H1 (cell line): Measurements from ENCODE around the gene PHRF1. TPM values are rescaled to one million over a fixed set of nuclear protein-coding genes. Genes with fewer than 3 reads are reported as not detected.

ENCODE experiments used
- BACH1 ChIP-seq: IDR thresholded peaks from 2 replicates; pipeline ENCODE4 v1.6.1; 2012; ENCODE audit warnings: low read length, improper control_type of control experiment
- BRCA1 ChIP-seq: IDR thresholded peaks from 2 replicates; pipeline ENCODE4 v1.6.1; 2012; ENCODE audit warnings: low read depth, low read length, improper control_type of control experiment
- CBX5 ChIP-seq: fragments of 300-800, 300-1000 bp; sonication (generic); IDR thresholded peaks from 2 replicates; pipeline ENCODE4 v1.7.1; 2016; ENCODE audit warnings: antibody characterized with exemption, low read length, low read depth
- CBX8 ChIP-seq: fragments of 300-800, 300-1000 bp; sonication (generic); IDR thresholded peaks from 2 replicates; pipeline ENCODE4 v1.7.1; 2016; ENCODE audit warnings: low read depth, low read length, borderline replicate concordance
- CREB1 ChIP-seq: IDR thresholded peaks from 2 replicates; pipeline ENCODE4 v1.6.1; 2012; ENCODE audit warnings: inconsistent platforms
- CTBP2 ChIP-seq: IDR thresholded peaks from 2 replicates; pipeline ENCODE4 v1.7.0; 2011; ENCODE audit warnings: borderline replicate concordance, mild to moderate bottlenecking, moderate library complexity, mixed read lengths, low read length; ENCODE audit not compliant: insufficient read depth, insufficient read length
- FOSL1 ChIP-seq: IDR thresholded peaks from 2 replicates; pipeline ENCODE4 v1.6.1; 2011; ENCODE audit warnings: mild to moderate bottlenecking, low read depth, low read length, moderate library complexity; ENCODE audit not compliant: insufficient read depth
- GTF2F1 ChIP-seq: IDR thresholded peaks from 2 replicates; pipeline ENCODE4 v1.6.1; 2012; ENCODE audit warnings: low read depth, low read length, improper control_type of control experiment, borderline replicate concordance
- HDAC2 ChIP-seq, 2 experiments: fragments of 300-600 bp in 1 of 2; sonication (generic) in 1 of 2; IDR thresholded peaks; 2 replicates each; pipeline ENCODE4 v1.6.1; 2011 to 2012; ENCODE audit warnings: low read depth in 2 of 2, low read length in 2 of 2, mild to moderate bottlenecking in 2 of 2, moderate library complexity in 2 of 2, borderline replicate concordance in 1 of 2, inconsistent platforms in 1 of 2
- HDAC6 ChIP-seq: IDR thresholded peaks from one replicate; pipeline ENCODE4 v1.7.1; 2012; ENCODE audit warnings: low read depth, mild to moderate bottlenecking, inconsistent platforms, low read length, moderate library complexity
- KDM1A ChIP-seq: fragments of 200-600, 300-600 bp; sonication (generic); IDR thresholded peaks from 2 replicates; pipeline ENCODE4 v1.7.1; 2016; ENCODE audit warnings: mild to moderate bottlenecking, low read length, borderline replicate concordance
- MAFK ChIP-seq: IDR thresholded peaks from 2 replicates; pipeline ENCODE4 v1.6.1; 2012; ENCODE audit warnings: low read depth, mild to moderate bottlenecking, improper control_type of control experiment, low read length
- NANOG ChIP-seq: IDR thresholded peaks from 2 replicates; pipeline ENCODE4 v1.6.1; 2011; ENCODE audit warnings: low read length, low read depth, mild to moderate bottlenecking, inconsistent platforms; ENCODE audit not compliant: insufficient read depth, poor library complexity, severe bottlenecking
- NRF1 ChIP-seq: IDR thresholded peaks from 2 replicates; pipeline ENCODE4 v1.6.1; 2011; ENCODE audit warnings: mild to moderate bottlenecking, low read depth, low read length, improper control_type of control experiment
- RXRA ChIP-seq: IDR thresholded peaks from 2 replicates; pipeline ENCODE4 v1.6.1; 2011; ENCODE audit warnings: low read depth, mild to moderate bottlenecking, low read length, moderate library complexity; ENCODE audit not compliant: insufficient read depth
- SAP30 ChIP-seq: fragments of 300-600 bp; sonication (generic); IDR thresholded peaks from 2 replicates; pipeline ENCODE4 v1.7.1; 2012; ENCODE audit warnings: low read length, moderate library complexity, mild to moderate bottlenecking, inconsistent platforms; ENCODE audit not compliant: insufficient read depth, insufficient replicate concordance
- SIX5 ChIP-seq: IDR thresholded peaks from 2 replicates; pipeline ENCODE4 v1.6.1; 2011; ENCODE audit warnings: mild to moderate bottlenecking, low read depth, low read length
- SP4 ChIP-seq: IDR thresholded peaks from 2 replicates; pipeline ENCODE4 v1.6.1; 2012; ENCODE audit warnings: low read length, inconsistent platforms
- SRF ChIP-seq: IDR thresholded peaks from 2 replicates; pipeline ENCODE4 v1.6.1; 2011; ENCODE audit warnings: mild to moderate bottlenecking, low read depth, low read length, moderate library complexity
- TAF1 ChIP-seq: IDR thresholded peaks from 2 replicates; pipeline ENCODE4 v1.6.1; 2011; ENCODE audit warnings: mild to moderate bottlenecking, low read depth, low read length
- TBP ChIP-seq: IDR thresholded peaks from 2 replicates; pipeline ENCODE4 v1.6.1; 2011; ENCODE audit warnings: low read depth, low read length, improper control_type of control experiment
- TCF12 ChIP-seq: IDR thresholded peaks from 2 replicates; pipeline ENCODE4 v1.6.1; 2011; ENCODE audit warnings: low read depth, mild to moderate bottlenecking, low read length
- polyA plus RNA-seq, 7 experiments: library from polyadenylated mRNA; depleted of rRNA in 3 of 7; stranded (reverse) in 5 of 7; unstranded in 2 of 7; fragments of >200 nt in 5 of 7; fragments of 200-250 nt in 2 of 7; gene quantifications; 1 replicate in 5 of 7; 2 replicates in 1 of 7; 4 replicates in 1 of 7; pipeline versions ENCODE4 v1.2.1 to v1.2.3, GENCODE V29; 2011 to 2013; ENCODE audit warnings: missing spikeins in 2 of 7, mixed read lengths in 2 of 7
- total RNA-seq: library from RNA; stranded (reverse); fragmentation: NEBNext Ultra II Directional; extraction: Animal tissue kit (Norgen Biotek cat#: 25700); gene quantifications from 2 replicates; pipeline ENCODE4 v1.2.1, GENCODE V29; 2021
- TF ChIP-seq, protein P1 (sequence below): IDR thresholded peaks from 2 replicates; pipeline ENCODE4 v1.6.1; 2011; ENCODE audit warnings: low read length, improper control_type of control experiment

The PHRF1 gene
- total and polyA plus RNA-seq, 2 of the 8 experiments (the other 6 are each of a cell fraction or from before 2014, with no cell fraction given) = 13.4 to 37.3 TPM

GRCh38 chr11:535519-536454, 40.5 kb upstream of the PHRF1 start, which contains the start of gene HRAS (continued):
- TF ChIP-seq NRF1 = peak; percentile 34; the same call in 1 of the 2 replicates
- TF ChIP-seq FOSL1 = 0 out of 2 replicates have a peak, but pooled peaks have one; percentile 28
- no peak for TF ChIP-seq HDAC6
- TF ChIP-seq TCF12 = no peak
- no peak for TF ChIP-seq KDM1A
- TF ChIP-seq SP4 = no peak
- TF ChIP-seq SIX5 = no peak
- no peak for TF ChIP-seq SRF
- TF ChIP-seq RXRA = no peak
- peak; percentile 45 for TF ChIP-seq CREB1
- peak; percentile 54; the same call in 1 of the 2 replicates for TF ChIP-seq TBP
- TF ChIP-seq MAFK = no peak
- no peak for TF ChIP-seq CBX8
- TF ChIP-seq SAP30 = no peak
- TF ChIP-seq, protein P1, sequence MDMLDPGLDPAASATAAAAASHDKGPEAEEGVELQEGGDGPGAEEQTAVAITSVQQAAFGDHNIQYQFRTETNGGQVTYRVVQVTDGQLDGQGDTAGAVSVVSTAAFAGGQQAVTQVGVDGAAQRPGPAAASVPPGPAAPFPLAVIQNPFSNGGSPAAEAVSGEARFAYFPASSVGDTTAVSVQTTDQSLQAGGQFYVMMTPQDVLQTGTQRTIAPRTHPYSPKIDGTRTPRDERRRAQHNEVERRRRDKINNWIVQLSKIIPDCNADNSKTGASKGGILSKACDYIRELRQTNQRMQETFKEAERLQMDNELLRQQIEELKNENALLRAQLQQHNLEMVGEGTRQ = no peak
- TF ChIP-seq CBX5 = no peak
- no peak for TF ChIP-seq BACH1
- TF ChIP-seq GTF2F1 = no peak
- peak; percentile 52; the same call in 1 of the 2 replicates for TF ChIP-seq TAF1
- no peak for TF ChIP-seq NANOG
- TF ChIP-seq HDAC2 (IDR thresholded peaks at IDR 0.05; ENCODE audit: borderline replicate concordance in 1 of 2, low read depth in 2 of 2, low read length in 2 of 2) = peak in 1 of 2 experiments; percentile 16; a peak in 1 of 4 replicates
- TF ChIP-seq BRCA1 = no peak
- no peak for TF ChIP-seq CTBP2
